Mammary epithelial cell (primary cell): ENCODE data around the gene CTIF.

Experiments
- EZH2 ChIP-seq: IDR thresholded peaks from 2 replicates; pipeline ENCODE4 v1.6.1; 2012; ENCODE audit warnings: low read length, inconsistent platforms, borderline replicate concordance
- TF ChIP-seq, protein P1 (sequence below), 2 donors: IDR thresholded peaks in 1 of 2; conservative IDR thresholded peaks in 1 of 2; 2 replicates each; pipeline ENCODE4 v1.5.1; 2011 to 2012; ENCODE audit warnings: inconsistent platforms in 2 of 2, low read length in 2 of 2, mild to moderate bottlenecking in 2 of 2, control low read depth in 1 of 2, low read depth in 1 of 2; ENCODE audit not compliant: insufficient read depth in 1 of 2; ENCODE audit errors: extremely low read depth in 1 of 2

GRCh38 chr18:48673853-48674721 lies 135.3 kb downstream of the CTIF start:
- TF ChIP-seq, protein P1, sequence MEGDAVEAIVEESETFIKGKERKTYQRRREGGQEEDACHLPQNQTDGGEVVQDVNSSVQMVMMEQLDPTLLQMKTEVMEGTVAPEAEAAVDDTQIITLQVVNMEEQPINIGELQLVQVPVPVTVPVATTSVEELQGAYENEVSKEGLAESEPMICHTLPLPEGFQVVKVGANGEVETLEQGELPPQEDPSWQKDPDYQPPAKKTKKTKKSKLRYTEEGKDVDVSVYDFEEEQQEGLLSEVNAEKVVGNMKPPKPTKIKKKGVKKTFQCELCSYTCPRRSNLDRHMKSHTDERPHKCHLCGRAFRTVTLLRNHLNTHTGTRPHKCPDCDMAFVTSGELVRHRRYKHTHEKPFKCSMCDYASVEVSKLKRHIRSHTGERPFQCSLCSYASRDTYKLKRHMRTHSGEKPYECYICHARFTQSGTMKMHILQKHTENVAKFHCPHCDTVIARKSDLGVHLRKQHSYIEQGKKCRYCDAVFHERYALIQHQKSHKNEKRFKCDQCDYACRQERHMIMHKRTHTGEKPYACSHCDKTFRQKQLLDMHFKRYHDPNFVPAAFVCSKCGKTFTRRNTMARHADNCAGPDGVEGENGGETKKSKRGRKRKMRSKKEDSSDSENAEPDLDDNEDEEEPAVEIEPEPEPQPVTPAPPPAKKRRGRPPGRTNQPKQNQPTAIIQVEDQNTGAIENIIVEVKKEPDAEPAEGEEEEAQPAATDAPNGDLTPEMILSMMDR (conservative IDR thresholded peaks at IDR 0.05 in 1 of 2, IDR thresholded peaks at IDR 0.05 in 1 of 2; ENCODE audit: extremely low read depth in 1 of 2, insufficient read depth in 1 of 2, low read depth in 1 of 2, low read length in 2 of 2): no peak
- no peak for TF ChIP-seq EZH2
